HG03354 (cell line): ENCODE results near the gene TOR3A.
"Not testable (repeated sequence)": the region's sequence is repeated elsewhere in the genome, so short reads cannot be mapped to it uniquely, and the experiment has no call there.

ENCODE experiments used
- ATAC-seq: cut with Tn5 transposase; IDR thresholded peaks from one replicate; pipeline ENCODE4 v1.9.1; 2021; ENCODE audit warnings: mild to moderate bottlenecking; ENCODE audit not compliant: unreplicated experiment, poor library complexity, severe bottlenecking

TOR3A gene

GRCh38 chr1:179081687-179082332 is at the start of gene TOR3A:
Gene TOR3A, plus strand, starts transcription at chr1:179082070. Its CDS starts 59 bp downstream, at chr1:179082129.
- peak; percentile 85 for ATAC-seq

- ATAC-seq, result peak; percentile 85
Observed at GRCh38 chr1:179034720-179035119, 47.1 kb upstream of the TOR3A start.

- ATAC-seq, result peak; percentile 52
Observed at GRCh38 chr1:179036844-179037465, 44.9 kb upstream of the TOR3A start.

GRCh38 chr1:179038528-179039281 is 43.2 kb upstream of the TOR3A start:
- no peak for ATAC-seq

- not testable (repeated sequence) for ATAC-seq
Observed at GRCh38 chr1:179039502-179040174, 42.2 kb upstream of the TOR3A start.

- ATAC-seq, result not testable (repeated sequence)
Observed at GRCh38 chr1:179040175-179040551, 41.7 kb upstream of the TOR3A start.

GRCh38 chr1:179042087-179042486 is 39.8 kb upstream of the TOR3A start:
- no peak for ATAC-seq

- ATAC-seq, result no peak
Observed at GRCh38 chr1:179042700-179043099, 39.2 kb upstream of the TOR3A start.

GRCh38 chr1:179043266-179043665 is 38.6 kb upstream of the TOR3A start:
- no peak for ATAC-seq

- ATAC-seq, result no peak
Observed at GRCh38 chr1:179043907-179044306, 38.0 kb upstream of the TOR3A start.

- no peak for ATAC-seq
Observed at GRCh38 chr1:179046808-179047635, 34.8 kb upstream of the TOR3A start.

- ATAC-seq, result no peak
Observed at GRCh38 chr1:179047636-179047997, 34.3 kb upstream of the TOR3A start.

GRCh38 chr1:179048339-179049124 is 33.3 kb upstream of the TOR3A start:
- ATAC-seq, result no peak

GRCh38 chr1:179052776-179053175 is 29.1 kb upstream of the TOR3A start:
- no peak for ATAC-seq

- ATAC-seq, result no peak
Observed at GRCh38 chr1:179053486-179053885, 28.4 kb upstream of the TOR3A start.

GRCh38 chr1:179055937-179056336 is 25.9 kb upstream of the TOR3A start:
- no peak for ATAC-seq

- no peak for ATAC-seq
Observed at GRCh38 chr1:179058487-179059483, 23.1 kb upstream of the TOR3A start.
